GM10248 (cell line): Measurements from ENCODE around the gene RAP2A.
A peak's percentile ranks its signal among the peaks of the same experiment; 100 is the strongest.

Experiments
- CTCF ChIA-PET: fragments of 300-600 bp; sonication (Branson Sonifier 250); formaldehyde crosslinking; extraction: SDS; loops from one replicate; lab custom pipeline; 2021; ENCODE audit warnings: antibody characterized with exemption; lab: Yijun Ruan, JAX
- POLR2A ChIA-PET: fragments of 350-650 bp; sonication (Branson Sonifier 250); formaldehyde crosslinking; extraction: SDS; loops from one replicate; lab custom pipeline; 2020; ENCODE audit warnings: antibody characterized with exemption; lab: Yijun Ruan, JAX
- DNase-seq: peaks from one replicate; pipeline ENCODE4 v3.0.0; 2012; ENCODE audit errors: extremely low spot score
- TF ChIP-seq, protein P1 (sequence below): IDR thresholded peaks from 2 replicates; pipeline ENCODE4 v1.5.1; 2012; ENCODE audit warnings: mild to moderate bottlenecking, low read depth; ENCODE audit errors: extremely low read depth, missing control alignments, control extremely low read depth

Gene RAP2A

DNA sequence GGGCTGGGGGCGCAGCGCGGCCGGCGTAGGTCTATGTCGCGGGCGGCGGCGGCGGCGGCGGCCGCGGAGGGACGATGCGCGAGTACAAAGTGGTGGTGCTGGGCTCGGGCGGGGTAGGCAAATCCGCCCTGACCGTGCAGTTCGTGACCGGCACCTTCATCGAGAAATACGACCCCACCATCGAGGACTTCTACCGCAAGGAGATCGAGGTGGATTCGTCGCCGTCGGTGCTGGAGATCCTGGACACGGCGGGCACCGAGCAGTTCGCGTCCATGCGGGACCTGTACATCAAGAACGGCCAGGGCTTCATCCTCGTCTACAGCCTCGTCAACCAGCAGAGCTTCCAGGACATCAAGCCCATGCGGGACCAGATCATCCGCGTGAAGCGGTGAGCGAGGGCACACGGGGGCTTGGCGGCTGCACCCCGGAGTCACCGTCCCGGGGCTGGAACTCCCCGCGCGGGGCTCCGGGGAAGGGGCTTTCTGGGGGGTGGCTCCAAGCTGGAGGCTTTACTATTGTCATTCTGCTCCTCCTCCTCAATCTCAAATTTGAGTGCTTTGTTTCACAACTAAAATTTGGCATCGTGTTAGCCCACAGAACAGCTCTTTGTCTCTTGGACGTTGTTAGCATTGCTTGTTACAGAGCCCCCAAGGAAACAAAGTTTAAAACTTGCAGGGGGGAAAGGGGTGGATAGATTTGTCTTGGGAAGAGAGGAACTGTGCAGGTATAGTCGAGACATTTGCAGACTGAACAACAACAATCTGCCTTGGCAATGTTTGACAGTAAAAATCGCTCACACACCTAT, 630 bp downstream of the RAP2A start:
- POLR2A ChIA-PET = interaction anchor here (0.7 kb wide), 1 partner anchor 28 kb away, joined by 4 read pairs; no protein-coding TSS in a partner anchor
- TF ChIP-seq, protein P1, sequence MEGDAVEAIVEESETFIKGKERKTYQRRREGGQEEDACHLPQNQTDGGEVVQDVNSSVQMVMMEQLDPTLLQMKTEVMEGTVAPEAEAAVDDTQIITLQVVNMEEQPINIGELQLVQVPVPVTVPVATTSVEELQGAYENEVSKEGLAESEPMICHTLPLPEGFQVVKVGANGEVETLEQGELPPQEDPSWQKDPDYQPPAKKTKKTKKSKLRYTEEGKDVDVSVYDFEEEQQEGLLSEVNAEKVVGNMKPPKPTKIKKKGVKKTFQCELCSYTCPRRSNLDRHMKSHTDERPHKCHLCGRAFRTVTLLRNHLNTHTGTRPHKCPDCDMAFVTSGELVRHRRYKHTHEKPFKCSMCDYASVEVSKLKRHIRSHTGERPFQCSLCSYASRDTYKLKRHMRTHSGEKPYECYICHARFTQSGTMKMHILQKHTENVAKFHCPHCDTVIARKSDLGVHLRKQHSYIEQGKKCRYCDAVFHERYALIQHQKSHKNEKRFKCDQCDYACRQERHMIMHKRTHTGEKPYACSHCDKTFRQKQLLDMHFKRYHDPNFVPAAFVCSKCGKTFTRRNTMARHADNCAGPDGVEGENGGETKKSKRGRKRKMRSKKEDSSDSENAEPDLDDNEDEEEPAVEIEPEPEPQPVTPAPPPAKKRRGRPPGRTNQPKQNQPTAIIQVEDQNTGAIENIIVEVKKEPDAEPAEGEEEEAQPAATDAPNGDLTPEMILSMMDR = no peak
- CTCF ChIA-PET = interaction anchor here (0.9 to 3.8 kb wide), 5 partner anchors 9 to 76 kb away, joined by 3 to 11 read pairs (median 5); no protein-coding TSS in a partner anchor
- DNase-seq = peak; percentile 11

DNA sequence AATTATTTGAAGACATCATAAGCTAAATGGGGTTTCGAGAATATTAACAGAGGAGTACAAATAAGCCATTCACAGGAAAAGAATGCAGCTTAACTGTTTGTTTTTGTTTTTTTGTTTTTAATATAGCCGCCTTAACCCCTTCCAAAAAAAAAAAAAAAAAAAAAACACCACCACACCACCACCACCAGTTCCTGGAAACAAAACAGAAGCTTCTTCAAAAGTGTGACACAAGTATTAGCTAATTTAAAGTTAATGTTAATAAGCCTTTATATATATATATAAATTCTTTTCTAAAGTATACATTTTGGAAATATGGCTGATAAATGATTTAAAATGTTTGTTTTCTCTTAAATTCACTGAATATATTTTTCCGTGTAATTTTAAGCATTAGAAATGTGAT, 1.4 kb downstream of the RAP2A start:
- ChIA-PET CTCF (interaction anchor here (0.9 to 3.8 kb wide), 4 partner anchors 9 to 24 kb away, joined by 3 to 11 read pairs (median 4); no protein-coding TSS in a partner anchor), POLR2A (interaction anchor here (0.7 kb wide), 2 partner anchors 27 to 345 kb away, joined by 4 to 11 read pairs; no protein-coding TSS in a partner anchor)
- DNase-seq = no peak
- TF ChIP-seq, protein P1 = no peak

DNA sequence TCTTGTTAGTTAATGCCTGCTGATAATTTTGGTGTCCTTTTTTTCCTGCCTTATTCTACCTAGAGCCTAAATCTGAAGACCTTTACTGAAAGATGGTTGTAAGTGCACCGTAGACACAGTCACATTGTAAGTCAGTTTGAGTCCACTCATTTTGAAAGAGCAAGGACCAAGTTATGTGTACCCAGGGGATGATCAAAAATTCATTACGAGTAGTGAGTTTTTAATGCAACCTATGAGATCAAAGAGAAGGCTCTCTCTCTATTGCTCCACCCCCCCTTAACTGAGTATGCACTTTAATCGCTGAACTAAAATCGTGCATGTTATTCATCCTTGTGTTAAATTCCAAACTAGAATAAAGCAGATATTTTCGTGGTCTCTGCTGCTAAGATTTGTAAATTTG, 1.8 kb downstream of the RAP2A start:
- CTCF ChIA-PET = interaction anchor here (1.5 to 3.8 kb wide), 3 partner anchors 10 to 14 kb away, joined by 3 to 11 read pairs (median 10); no protein-coding TSS in a partner anchor
- POLR2A ChIA-PET = interaction anchor here (0.7 kb wide), 1 partner anchor 345 kb away, joined by 11 read pairs; no protein-coding TSS in a partner anchor
- TF ChIP-seq, protein P1 = no peak
- no peak for DNase-seq

DNA sequence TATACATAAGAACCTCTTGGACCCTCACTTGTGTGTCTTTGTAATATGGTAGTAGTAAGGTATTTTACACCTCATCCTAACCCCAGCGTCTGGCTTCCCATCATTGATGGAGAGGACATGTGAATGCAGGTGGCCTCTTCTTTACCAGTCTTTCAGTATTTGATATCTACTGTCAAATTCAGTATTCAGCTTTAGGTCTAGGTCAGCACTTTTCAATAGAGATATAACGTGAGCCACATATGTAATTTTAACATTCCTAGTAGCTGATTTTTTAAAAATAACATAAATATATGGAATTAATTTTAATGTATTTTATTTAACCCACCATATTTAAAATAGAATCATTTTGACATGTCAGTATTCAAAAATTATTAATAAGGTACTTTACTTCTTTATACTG, 2.9 kb downstream of the RAP2A start:
- POLR2A ChIA-PET = no interaction called here
- CTCF ChIA-PET = interaction anchor here (2.3 to 3.8 kb wide), 2 partner anchors 9 to 13 kb away, joined by 10 to 11 read pairs; no protein-coding TSS in a partner anchor
- DNase-seq = no peak
- TF ChIP-seq, protein P1 = no peak

DNA sequence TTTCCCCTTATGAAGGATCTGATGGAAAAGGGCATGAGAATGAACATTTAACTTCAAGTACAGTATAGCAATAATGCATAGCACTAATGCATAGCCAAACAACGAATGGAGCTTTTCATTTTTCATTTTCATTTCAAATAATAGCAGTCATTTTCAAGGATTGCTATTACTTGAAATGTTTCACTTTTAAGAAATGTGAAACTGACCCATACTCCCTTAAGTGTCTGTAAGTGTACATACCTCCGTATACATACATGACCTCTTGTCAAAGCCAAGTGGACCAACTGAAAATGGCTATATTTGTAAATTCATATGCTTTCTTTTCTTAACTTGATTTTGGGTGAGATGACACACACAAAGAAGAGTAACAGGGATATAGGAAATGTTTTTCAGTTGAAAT, 3.8 kb downstream of the RAP2A start:
- POLR2A ChIA-PET = no interaction called here
- no peak for DNase-seq
- TF ChIP-seq, protein P1 = no peak
- CTCF ChIA-PET = interaction anchor here (2.3 to 3.8 kb wide), 2 partner anchors 8 to 12 kb away, joined by 10 to 11 read pairs; no protein-coding TSS in a partner anchor

DNA sequence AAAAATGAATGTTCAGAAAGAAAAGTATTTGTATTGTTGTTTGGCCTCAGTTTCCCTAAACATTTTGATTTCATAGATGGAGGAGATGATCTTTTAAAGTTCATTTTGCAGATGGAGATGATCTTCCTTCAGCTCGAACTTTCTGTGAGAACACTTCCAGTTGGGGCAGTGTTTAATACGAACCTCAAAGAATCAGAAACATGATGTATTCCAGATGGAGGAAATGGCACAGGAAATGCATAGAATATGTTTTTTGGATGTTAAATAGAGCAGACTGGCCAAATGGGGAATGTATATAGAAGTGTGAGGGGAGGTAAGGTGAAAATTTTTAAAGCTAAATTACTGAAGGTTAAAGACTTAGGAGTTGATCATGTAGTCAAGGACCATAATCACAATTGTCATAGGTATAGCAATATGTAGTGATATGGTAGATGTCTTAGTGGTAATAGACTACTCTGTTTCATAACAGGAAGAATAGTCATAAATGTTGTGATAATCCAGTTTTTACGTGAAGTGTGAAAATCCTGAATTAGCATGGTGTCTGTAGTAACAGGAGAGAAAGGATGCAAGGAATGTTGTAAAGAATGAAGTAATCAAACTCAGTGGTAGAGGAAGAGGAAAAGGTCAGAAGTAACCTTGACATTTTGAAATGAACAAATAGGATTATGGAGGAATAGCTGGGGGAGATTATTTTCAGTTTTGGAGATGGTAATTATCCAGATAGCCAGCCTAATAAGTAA, 5.1 kb downstream of the RAP2A start:
- ChIA-PET CTCF (interaction anchor here (1.2 to 2.3 kb wide), 4 partner anchors 10 to 136 kb away, joined by 3 to 13 read pairs (median 4); no protein-coding TSS in a partner anchor), POLR2A (no interaction called here)
- no peak for DNase-seq
- TF ChIP-seq, protein P1 = no peak
